Muscle of leg (tissue), 11 donors: ENCODE data around the gene RIMS3. TPM values are rescaled to one million over a fixed set of nuclear protein-coding genes. Genes with fewer than 3 reads are reported as not detected.
A peak's percentile ranks its signal among the peaks of the same experiment; 100 is the strongest.

Experiments
- DNase-seq: peaks from one replicate; pipeline ENCODE4 v3.0.0; 2013
- H3K27ac ChIP-seq: one replicate; pipeline ENCODE4 v1.5.1; 2013; ENCODE audit warnings: mild to moderate bottlenecking, low read length, control low read depth
- H3K27me3 ChIP-seq: one replicate; pipeline ENCODE4 v1.6.1; 2013; ENCODE audit warnings: low read length; ENCODE audit not compliant: control insufficient read depth, insufficient read depth
- H3K36me3 ChIP-seq: one replicate; pipeline ENCODE4 v1.6.1; 2013; ENCODE audit warnings: low read length; ENCODE audit not compliant: control insufficient read depth, insufficient read depth
- H3K4me1 ChIP-seq: one replicate; pipeline ENCODE4 v1.6.1; 2013; ENCODE audit warnings: low read length; ENCODE audit not compliant: control insufficient read depth, insufficient read depth
- H3K4me3 ChIP-seq: one replicate; pipeline ENCODE4 v1.5.1; 2013; ENCODE audit warnings: low read length, control low read depth
- H3K9me3 ChIP-seq: replicated peaks from 2 replicates; pipeline ENCODE4 v1.6.1; 2013; ENCODE audit warnings: low read depth, low read length; ENCODE audit not compliant: control insufficient read depth
- WGBS: methylation state at CpG from one replicate; pipeline ENCODE4 v1.1.5; 2013; ENCODE audit warnings: missing lambda C conversion rate; ENCODE audit not compliant: insufficient coverage; 5-methylcytosine and 5-hydroxymethylcytosine counted together
- polyA plus RNA-seq, 8 donors: library from polyadenylated mRNA; unstranded; fragments of 120-200 nt; gene quantifications; one replicate each; pipeline versions ENCODE4 v1.2.1 to v1.2.3, GENCODE V29; 2013; ENCODE audit warnings: inconsistent platforms in 1 of 8, low replicate concordance in 1 of 8; ENCODE audit not compliant: insufficient read length in 8 of 8, insufficient read depth in 1 of 8
- total RNA-seq: library from RNA; stranded (reverse); fragments of 120-200 nt; gene quantifications from one replicate; pipeline ENCODE4 v1.2.4, GENCODE V29; 2013

RIMS3 gene
- total and polyA plus RNA-seq, 9 donors, result 0.44 to 0.99 (median 0.56) TPM

DNA sequence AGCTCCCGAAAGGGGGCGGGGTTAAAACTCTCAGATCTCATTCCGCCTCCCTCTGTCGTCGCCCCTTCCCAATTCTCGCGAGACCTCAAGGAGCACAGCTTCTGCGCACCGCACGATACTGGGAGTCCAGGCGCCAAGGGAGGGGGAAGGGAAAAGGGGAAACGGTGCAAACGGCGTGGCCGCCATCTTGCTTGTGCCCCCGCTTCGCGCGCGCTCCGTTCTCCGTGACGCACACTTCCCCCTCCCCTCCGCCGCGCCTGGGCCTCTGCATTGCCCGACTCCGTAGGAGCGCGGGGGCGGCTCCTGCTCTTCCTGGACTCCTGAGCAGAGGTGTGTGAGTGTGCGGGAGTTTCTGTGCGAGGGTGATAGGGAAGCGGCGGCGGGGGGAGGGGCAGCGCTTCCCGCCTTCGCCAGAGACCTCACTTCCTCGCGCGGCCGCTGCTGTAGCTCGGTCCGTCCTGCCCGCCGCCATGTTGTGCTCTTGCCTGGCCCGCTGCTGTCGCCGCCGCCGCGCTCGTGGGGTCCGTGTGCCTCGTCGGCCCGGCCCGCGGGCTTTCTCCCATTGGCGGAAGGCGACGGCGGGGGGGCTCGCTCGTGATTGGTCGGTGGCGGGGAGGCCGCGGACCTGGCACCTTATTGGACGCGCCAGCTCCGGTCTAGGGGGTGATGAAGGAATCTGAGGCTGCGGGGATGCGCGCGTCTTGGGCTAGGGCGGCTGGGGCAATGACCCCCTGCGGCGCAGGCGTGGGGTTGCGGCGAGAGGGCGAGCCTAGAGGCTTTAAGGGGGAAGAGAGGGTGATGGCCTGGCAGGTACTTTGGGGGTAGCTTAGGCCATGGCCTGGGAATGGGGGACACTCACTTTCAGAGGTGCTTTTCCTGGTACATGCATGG, 26.3 kb upstream of the RIMS3 start, which contains the start of gene NFYC:
NFYC (plus strand) TSS at position 167 of the 891 bp plus-strand sequence. CDS start 47,140 bp downstream, outside the sequence.
- Histone ChIP-seq H3K4me3 (peak within 1 kb of the TSS; percentile 96), H3K27me3 (no peaks in the 10 kb centered on the region), H3K4me1 (peaks cover 3% of the 10 kb centered on the region), H3K36me3 (peaks cover 2% of the 10 kb centered on the region), H3K9me3 (no peaks in the 10 kb centered on the region), H3K27ac (peak within 1 kb of the TSS; percentile 100)
- WGBS, result under 1% methylated on average over 49 of the region's 84 CpGs
- DNase-seq, result peak; percentile 100

DNA sequence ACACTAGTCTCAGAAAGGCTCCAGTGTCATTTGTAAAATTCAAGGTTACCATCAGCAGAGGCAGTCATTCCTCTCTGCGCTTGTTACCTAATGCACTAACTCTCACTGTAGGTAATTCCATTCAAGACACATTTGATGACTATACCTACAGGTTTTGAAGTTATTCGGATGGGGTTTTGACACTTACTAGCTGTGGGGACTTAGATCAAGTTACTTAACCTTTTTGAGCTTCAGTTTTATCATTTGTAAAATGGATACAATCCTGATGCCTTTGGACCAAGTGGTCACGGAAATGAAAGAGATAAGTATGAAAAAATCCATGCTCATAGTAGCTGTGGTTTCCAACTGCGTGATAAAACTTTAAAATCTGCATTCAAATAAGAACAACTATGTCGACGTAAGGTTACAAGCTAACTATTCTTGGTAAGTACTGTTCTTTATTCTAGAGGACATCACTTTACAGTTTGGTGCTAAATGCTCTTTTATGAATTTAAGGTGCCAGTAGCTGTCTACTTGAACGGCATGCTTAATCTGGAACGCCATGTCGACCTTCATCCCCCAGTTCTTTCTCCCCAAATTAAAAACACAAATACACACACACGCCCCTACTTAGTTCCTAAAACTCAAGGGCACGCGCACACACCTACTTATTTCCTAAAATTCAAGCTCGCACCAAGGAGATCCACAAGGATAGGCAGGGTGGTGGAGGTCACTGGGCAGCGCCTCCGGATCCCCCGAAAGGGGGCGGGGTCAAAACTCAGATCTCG, 25.5 kb upstream of the RIMS3 start:
- Histone ChIP-seq H3K36me3 (no peaks in the 10 kb centered on the region), H3K4me3 (peak overlapping the region; percentile 96), H3K27ac (peak overlapping the region; percentile 100), H3K27me3 (no peaks in the 10 kb centered on the region), H3K4me1 (peaks cover 3% of the 10 kb centered on the region), H3K9me3 (no peaks in the 10 kb centered on the region)
- no peak for DNase-seq
- 0% methylated on average over 9 of the region's 18 CpGs for WGBS

DNA sequence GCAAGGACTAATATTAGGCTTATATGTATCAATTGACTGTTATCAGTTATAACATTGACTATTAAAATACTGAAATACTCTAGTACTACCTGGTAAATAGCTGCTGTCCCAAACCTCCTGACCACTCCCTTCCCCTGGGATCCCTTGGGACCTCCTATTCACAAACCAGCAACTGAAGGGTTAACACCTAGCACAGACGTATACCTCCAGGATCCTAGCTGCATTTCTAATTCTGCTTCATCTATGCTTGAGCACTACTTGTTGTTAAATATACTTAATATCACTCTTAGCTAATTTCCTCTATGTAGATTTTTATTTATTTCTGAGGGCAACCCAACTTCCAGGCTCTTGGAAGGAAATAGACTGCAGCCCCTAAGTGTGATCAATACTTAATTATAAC, 24.3 kb upstream of the RIMS3 start:
- Histone ChIP-seq H3K4me3 (no peak overlapping the region), H3K27me3 (no peaks in the 10 kb centered on the region), H3K27ac (no peak overlapping the region), H3K4me1 (peaks cover 3% of the 10 kb centered on the region), H3K9me3 (no peaks in the 10 kb centered on the region), H3K36me3 (peaks cover 7% of the 10 kb centered on the region)
- whole genome bisulfite sequencing, result no CpG with 5 or more reads among the region's 1 CpG
- DNase-seq, result no peak

DNA sequence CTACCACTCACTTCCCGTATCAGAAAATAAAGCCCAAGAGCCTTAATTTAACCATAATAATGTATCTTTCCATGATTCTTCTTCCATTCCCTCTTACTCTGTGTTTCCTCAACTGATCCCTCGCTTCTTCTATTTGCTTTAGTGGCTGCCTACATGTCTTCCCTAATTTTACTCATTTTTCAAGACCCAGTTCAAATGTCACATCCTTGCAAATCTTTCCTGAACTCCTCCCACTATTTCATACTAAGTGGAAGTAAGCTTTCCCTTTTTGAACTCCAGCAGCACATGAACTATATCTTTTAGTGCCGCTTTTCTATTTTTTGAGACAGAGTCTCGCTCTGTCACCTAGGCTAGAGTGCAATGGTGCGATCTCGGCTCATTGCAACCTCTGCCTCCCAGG, 22.2 kb upstream of the RIMS3 start:
- Histone ChIP-seq H3K4me1 (peaks cover 3% of the 10 kb centered on the region), H3K4me3 (no peak overlapping the region), H3K36me3 (peaks cover 7% of the 10 kb centered on the region), H3K9me3 (no peaks in the 10 kb centered on the region), H3K27ac (no peak overlapping the region), H3K27me3 (no peaks in the 10 kb centered on the region)
- no peak for DNase-seq
- 95% methylated on average over 5 of the region's 6 CpGs for WGBS

DNA sequence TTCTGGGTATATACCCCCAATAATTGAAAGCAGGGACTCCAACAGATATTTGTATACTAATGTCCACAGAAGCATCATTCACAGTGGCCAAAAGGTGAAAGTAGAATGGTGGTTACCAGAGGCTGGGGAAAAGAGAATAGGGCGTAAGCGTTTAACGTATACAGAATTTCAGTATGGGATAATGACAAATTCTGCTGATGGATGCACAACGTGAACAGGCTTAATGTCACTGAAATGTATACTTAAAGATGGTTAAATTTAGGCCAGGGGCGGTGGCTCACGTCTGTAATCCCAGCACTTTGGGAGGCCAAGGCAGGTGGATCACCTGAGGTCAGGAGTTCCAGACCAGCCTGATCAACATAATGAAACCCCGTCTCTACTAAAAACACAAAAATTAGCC, 21.6 kb upstream of the RIMS3 start:
- H3K4me1 ChIP-seq, result no peaks in the 10 kb centered on the region
- no peak overlapping the region for H3K27ac ChIP-seq
- peaks cover 7% of the 10 kb centered on the region for H3K36me3 ChIP-seq
- no peak overlapping the region for H3K4me3 ChIP-seq
- WGBS, result 93% methylated on average over 5 of the region's 7 CpGs
- no peaks in the 10 kb centered on the region for H3K9me3 ChIP-seq
- DNase-seq, result no peak
- no peaks in the 10 kb centered on the region for H3K27me3 ChIP-seq

DNA sequence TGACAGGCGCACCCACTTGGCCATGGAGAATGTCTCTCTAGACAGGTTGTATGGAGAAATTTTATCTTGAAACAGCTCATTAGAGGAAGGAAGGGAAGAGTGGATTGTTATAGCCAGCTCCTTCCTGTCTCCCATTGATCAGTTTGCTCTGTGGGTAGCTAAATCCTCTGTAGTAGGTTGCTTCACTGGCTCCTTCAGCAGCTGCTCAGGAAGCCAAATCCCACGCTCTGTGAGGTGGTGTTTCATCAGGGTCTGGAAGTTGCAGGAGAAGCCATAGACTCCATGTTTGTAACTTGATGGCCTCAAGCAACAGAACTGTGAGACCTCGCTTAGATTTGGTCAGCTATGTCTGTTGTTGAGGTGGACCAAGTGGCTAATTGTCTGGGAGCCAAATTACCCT, 19.2 kb upstream of the RIMS3 start:
- H3K27ac ChIP-seq, result no peak overlapping the region
- H3K4me1 ChIP-seq, result no peaks in the 10 kb centered on the region
- H3K36me3 ChIP-seq, result peaks cover 7% of the 10 kb centered on the region
- no peak for DNase-seq
- WGBS, result 82% methylated on average over 3 of the region's 3 CpGs
- no peaks in the 10 kb centered on the region for H3K27me3 ChIP-seq
- no peak overlapping the region for H3K4me3 ChIP-seq
- no peaks in the 10 kb centered on the region for H3K9me3 ChIP-seq

DNA sequence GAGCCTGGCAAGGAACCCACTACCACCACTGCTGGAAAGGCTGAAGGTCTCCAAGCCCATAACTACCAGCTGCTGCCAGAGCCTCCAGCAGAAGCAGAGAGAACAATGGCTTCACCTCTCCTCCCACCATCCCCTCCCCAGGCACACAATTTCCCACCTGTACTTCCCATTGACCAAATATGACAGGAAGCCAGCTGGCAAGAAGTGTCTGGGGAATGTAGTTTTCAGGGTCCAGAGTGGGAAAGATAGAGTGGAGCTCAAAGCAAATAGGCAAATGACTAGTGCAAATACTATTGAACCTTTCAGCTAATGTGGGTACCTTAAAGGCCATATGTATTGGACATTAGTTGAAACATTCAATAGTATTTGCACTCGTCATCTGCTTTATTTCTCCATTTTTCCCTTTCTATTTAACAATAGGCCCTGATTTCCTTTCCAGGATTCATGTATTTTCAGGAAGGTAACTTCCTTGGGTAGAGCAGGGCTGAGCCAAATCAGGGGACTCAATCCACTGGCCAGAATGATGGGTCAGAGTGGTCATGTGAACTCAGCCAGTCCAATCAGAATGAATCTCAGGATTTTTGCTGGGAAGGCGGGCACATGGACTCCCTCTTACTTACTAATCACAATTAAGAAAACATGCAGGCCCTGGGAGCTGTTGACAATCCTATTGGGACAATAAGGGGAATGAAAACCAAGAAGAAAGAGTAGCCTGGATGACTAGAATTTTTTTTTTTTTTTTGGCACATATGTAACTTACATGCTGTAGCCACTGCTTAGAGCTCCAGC, 13.9 kb upstream of the RIMS3 start:
- WGBS, result no CpG with 5 or more reads among the region's 2 CpGs

DNA sequence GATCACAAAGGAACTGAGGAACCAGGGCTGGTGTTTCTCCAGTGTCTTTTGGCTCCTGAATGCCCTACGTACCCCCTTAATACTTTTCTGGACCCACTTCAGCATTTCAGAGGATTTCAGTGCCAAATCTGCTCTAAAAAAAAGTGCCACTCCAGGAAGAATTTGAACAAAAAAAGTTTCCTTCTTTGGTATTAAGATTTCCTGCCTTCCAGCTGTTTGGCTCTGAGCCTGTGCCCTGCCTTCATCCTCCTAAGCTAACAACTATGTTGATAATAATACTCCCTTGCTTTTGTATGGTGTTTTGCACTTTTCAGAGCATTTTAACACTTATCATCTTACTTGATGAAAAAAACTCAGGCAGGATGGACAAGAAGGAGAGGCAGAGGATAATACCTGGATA, 11.0 kb upstream of the RIMS3 start:
- DNase-seq, result no peak
- 38% methylated on average over 1 of the region's 1 CpG for WGBS
- Histone ChIP-seq H3K4me3 (no peak overlapping the region), H3K36me3 (no peaks in the 10 kb centered on the region), H3K4me1 (no peaks in the 10 kb centered on the region), H3K9me3 (no peaks in the 10 kb centered on the region), H3K27me3 (no peaks in the 10 kb centered on the region), H3K27ac (no peak overlapping the region)

More for the DNA sequence above, 13.9 kb upstream of the RIMS3 start:
- DNase-seq, result no peak
- no peaks in the 10 kb centered on the region for H3K27me3 ChIP-seq
- H3K4me1 ChIP-seq, result no peaks in the 10 kb centered on the region
- no peaks in the 10 kb centered on the region for H3K9me3 ChIP-seq
- H3K27ac ChIP-seq, result no peak overlapping the region
- no peak overlapping the region for H3K4me3 ChIP-seq
- H3K36me3 ChIP-seq, result no peaks in the 10 kb centered on the region

DNA sequence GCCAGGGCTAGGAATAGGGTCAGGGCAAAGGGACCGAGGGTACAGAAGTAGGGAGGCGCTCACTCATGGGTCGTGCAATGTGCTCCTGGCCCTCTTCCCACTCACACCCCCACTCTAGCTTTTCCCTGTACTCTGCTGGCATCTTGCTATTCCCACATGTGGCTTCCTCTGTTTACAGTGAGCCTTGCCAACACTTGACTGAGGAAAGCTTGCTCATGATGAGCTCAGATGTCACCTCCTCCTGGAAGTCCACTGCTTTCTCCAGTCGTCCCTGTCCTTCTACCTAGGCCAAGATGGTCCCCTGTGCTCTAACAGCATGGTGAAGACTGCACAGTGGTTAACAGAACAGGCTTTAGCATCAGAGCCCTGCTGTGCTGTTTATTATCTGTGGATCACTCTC, 8.0 kb upstream of the RIMS3 start:
- no peak overlapping the region for H3K4me3 ChIP-seq
- H3K27ac ChIP-seq, result no peak overlapping the region
- H3K27me3 ChIP-seq, result peaks cover 2% of the 10 kb centered on the region
- 0% methylated on average over 1 of the region's 4 CpGs for WGBS
- H3K4me1 ChIP-seq, result peaks cover 3% of the 10 kb centered on the region
- H3K9me3 ChIP-seq, result no peaks in the 10 kb centered on the region
- no peak for DNase-seq
- H3K36me3 ChIP-seq, result no peaks in the 10 kb centered on the region
